IgD-negative memory B cell (primary cell): ENCODE measurements around the gene PSMA8. TPM values are rescaled to one million over a fixed set of nuclear protein-coding genes. Genes with fewer than 3 reads are reported as not detected.
"Not testable (repeated sequence)": the region's sequence is repeated elsewhere in the genome, so short reads cannot be mapped to it uniquely, and the experiment has no call there.

Source experiments
- H3K27ac Mint-ChIP-seq, 3 donors: one replicate each; pipeline ENCODE4 v1.8.0; 2020 to 2022; ENCODE audit warnings: mild to moderate bottlenecking in 3 of 3, mixed read lengths in 3 of 3, moderate library complexity in 1 of 3
- H3K27me3 Mint-ChIP-seq: one replicate; pipeline ENCODE4 v1.8.0; 2021; ENCODE audit warnings: mixed read lengths
- H3K36me3 Mint-ChIP-seq: one replicate; pipeline ENCODE4 v1.8.0; 2020; ENCODE audit warnings: mild to moderate bottlenecking, mixed read lengths
- H3K4me1 Mint-ChIP-seq, 3 donors: one replicate each; pipeline ENCODE4 v1.8.0; 2020 to 2022; ENCODE audit warnings: mixed read lengths in 3 of 3, mild to moderate bottlenecking in 1 of 3
- H3K4me3 Mint-ChIP-seq, 4 donors: one replicate each; pipeline ENCODE4 v1.8.0; 2020 to 2022; ENCODE audit warnings: mild to moderate bottlenecking in 4 of 4, mixed read lengths in 4 of 4, moderate library complexity in 3 of 4
- H3K9me3 Mint-ChIP-seq, 3 donors: one replicate each; pipeline ENCODE4 v1.8.0; 2020 to 2021; ENCODE audit warnings: mixed read lengths in 3 of 3, mild to moderate bottlenecking in 1 of 3
- polyA plus RNA-seq: library from polyadenylated mRNA; unstranded; fragments of 300-500 nt; fragmentation: Illumina TruSeq; gene quantifications from one replicate; pipeline ENCODE4 v1.2.3, GENCODE V29; 2021

The PSMA8 gene
- polyA plus RNA-seq, 1 donor from 2014 or later = 4.1 TPM

- not testable (repeated sequence) for H3K9me3 Mint-ChIP-seq, H3K27me3 Mint-ChIP-seq, H3K27ac Mint-ChIP-seq, H3K36me3 Mint-ChIP-seq, H3K4me3 Mint-ChIP-seq
- H3K4me1 Mint-ChIP-seq = peaks cover 17 to 38% (median 24%) of the 10 kb centered on the region in 3 donors
Observed at GRCh38 chr18:26237363-26237762, 103.7 kb downstream of the PSMA8 start.

GRCh38 chr18:26238718-26239117 is 105.0 kb downstream of the PSMA8 start:
- H3K27me3 Mint-ChIP-seq, H3K9me3 Mint-ChIP-seq, H3K36me3 Mint-ChIP-seq, H3K27ac Mint-ChIP-seq, H3K4me3 Mint-ChIP-seq: not testable (repeated sequence)
- H3K4me1 Mint-ChIP-seq = peaks cover 9 to 27% (median 18%) of the 10 kb centered on the region in 3 donors

GRCh38 chr18:26242392-26242791 is 108.7 kb downstream of the PSMA8 start:
- H3K4me3 Mint-ChIP-seq, H3K27me3 Mint-ChIP-seq, H3K36me3 Mint-ChIP-seq: not testable (repeated sequence)
- H3K27ac Mint-ChIP-seq = peak overlapping the region in 1 of 3 donors; percentile 39
- H3K4me1 Mint-ChIP-seq = peaks cover 4 to 16% (median 10%) of the 10 kb centered on the region in 3 donors
- peaks cover 1 to 16% (median 6%) of the 10 kb centered on the region in 3 donors for H3K9me3 Mint-ChIP-seq

Other genes with a start within 250 kb of the PSMA8 start
- 30.9 TPM for gene SS18, start 43.3 kb upstream of the PSMA8 start, polyA plus RNA-seq
- gene TAF4B, start 92.6 kb downstream of the PSMA8 start, polyA plus RNA-seq = 18.0 TPM